Lung (tissue), 12 donors: ENCODE data around the gene F12. TPM values are rescaled to one million over a fixed set of nuclear protein-coding genes. Genes with fewer than 3 reads are reported as not detected.

Experiments used
- ATAC-seq: fragments of 200-7000 bp; cut with Tn5 transposase; one replicate; pipeline ENCODE4 v1.9.1; 2020; ENCODE audit warnings: moderate number of reproducible peaks; ENCODE audit not compliant: insufficient read depth, low FRiP score
- DNase-seq, 3 donors: peaks; one replicate each; pipeline ENCODE4 v3.0.0-alpha.2; 2013 to 2017
- H3K27ac ChIP-seq, 2 donors: one replicate each; pipeline ENCODE4 v1.5.1; 2013; ENCODE audit warnings: mild to moderate bottlenecking in 2 of 2, moderate library complexity in 2 of 2, control low read depth in 1 of 2, inconsistent platforms in 1 of 2, low read depth in 1 of 2, low read length in 1 of 2
- H3K27me3 ChIP-seq, 3 donors: one replicate each; pipeline ENCODE4 v1.5.1; 2013; ENCODE audit warnings: low read length in 2 of 3; ENCODE audit not compliant: control insufficient read depth in 3 of 3, insufficient read depth in 3 of 3
- H3K36me3 ChIP-seq, 4 donors: one replicate each; pipeline ENCODE4 v1.5.1; 2013; ENCODE audit warnings: low read length in 4 of 4, mild to moderate bottlenecking in 1 of 4, moderate library complexity in 1 of 4; ENCODE audit not compliant: control insufficient read depth in 4 of 4, insufficient read depth in 4 of 4
- H3K4me1 ChIP-seq, 5 donors: one replicate each; pipeline ENCODE4 v1.5.1; 2013; ENCODE audit warnings: low read length in 5 of 5, mild to moderate bottlenecking in 2 of 5, moderate library complexity in 1 of 5; ENCODE audit not compliant: control insufficient read depth in 5 of 5, insufficient read depth in 5 of 5
- H3K4me3 ChIP-seq: one replicate; pipeline ENCODE4 v1.5.1; 2013; ENCODE audit warnings: mild to moderate bottlenecking, control low read depth, moderate library complexity
- H3K9ac ChIP-seq, 2 donors: one replicate each; pipeline ENCODE4 v1.5.1; 2013; ENCODE audit warnings: low read length in 2 of 2, control low read depth in 1 of 2; ENCODE audit not compliant: insufficient read depth in 1 of 2
- H3K9me3 ChIP-seq, 4 donors: one replicate each; pipeline ENCODE4 v1.5.1; 2013; ENCODE audit warnings: low read length in 3 of 4, mild to moderate bottlenecking in 1 of 4, moderate library complexity in 1 of 4; ENCODE audit not compliant: control insufficient read depth in 4 of 4, insufficient read depth in 3 of 4
- WGBS, 2 donors: extraction: QIAGEN DNeasy Blood & Tissue Kit; methylation state at CpG; one replicate each; pipeline ENCODE4 v1.1.7; 2013; 5-methylcytosine and 5-hydroxymethylcytosine counted together
- polyA plus RNA-seq, 2 donors: library from polyadenylated mRNA; stranded (reverse); fragments of 200-250 nt; gene quantifications; one replicate each; pipeline ENCODE4 v1.2.1, GENCODE V29; 2013
- total RNA-seq, 2 donors: library from RNA; depleted of rRNA in 1 of 2; stranded (reverse); fragments of >200 nt in 1 of 2; gene quantifications; one replicate each; pipeline ENCODE4 v1.2.1, GENCODE V29; 2014 to 2021
- TF ChIP-seq, protein P1 (sequence below): IDR thresholded peaks from 2 replicates; pipeline ENCODE4 v1.5.1; 2012; ENCODE audit warnings: mild to moderate bottlenecking; ENCODE audit errors: control extremely low read depth, extremely low read depth
- donor health status: control.
- donor health status: control.
- donor health status: Bipolar disorder and iron deficiency.
- donor health status: healthy.
- donor health status: DM: yes; HTN: yes; CAD: no.

The F12 gene
- total and polyA plus RNA-seq, 4 donors: 1.3 to 1.7 (median 1.4) TPM; not detected in 1

- H3K4me3 ChIP-seq: peak within 1 kb of the TSS; percentile 75
- peak within 1 kb of the TSS; percentile 85 to 92 for H3K9ac ChIP-seq
- H3K27me3 ChIP-seq: no peaks in the 10 kb centered on the region
- TF ChIP-seq, protein P1, sequence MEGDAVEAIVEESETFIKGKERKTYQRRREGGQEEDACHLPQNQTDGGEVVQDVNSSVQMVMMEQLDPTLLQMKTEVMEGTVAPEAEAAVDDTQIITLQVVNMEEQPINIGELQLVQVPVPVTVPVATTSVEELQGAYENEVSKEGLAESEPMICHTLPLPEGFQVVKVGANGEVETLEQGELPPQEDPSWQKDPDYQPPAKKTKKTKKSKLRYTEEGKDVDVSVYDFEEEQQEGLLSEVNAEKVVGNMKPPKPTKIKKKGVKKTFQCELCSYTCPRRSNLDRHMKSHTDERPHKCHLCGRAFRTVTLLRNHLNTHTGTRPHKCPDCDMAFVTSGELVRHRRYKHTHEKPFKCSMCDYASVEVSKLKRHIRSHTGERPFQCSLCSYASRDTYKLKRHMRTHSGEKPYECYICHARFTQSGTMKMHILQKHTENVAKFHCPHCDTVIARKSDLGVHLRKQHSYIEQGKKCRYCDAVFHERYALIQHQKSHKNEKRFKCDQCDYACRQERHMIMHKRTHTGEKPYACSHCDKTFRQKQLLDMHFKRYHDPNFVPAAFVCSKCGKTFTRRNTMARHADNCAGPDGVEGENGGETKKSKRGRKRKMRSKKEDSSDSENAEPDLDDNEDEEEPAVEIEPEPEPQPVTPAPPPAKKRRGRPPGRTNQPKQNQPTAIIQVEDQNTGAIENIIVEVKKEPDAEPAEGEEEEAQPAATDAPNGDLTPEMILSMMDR: no peak
- peaks cover 0 to 13% (median 3%) of the 10 kb centered on the region in 4 donors for H3K36me3 ChIP-seq
- DNase-seq (peak in 2 of 3 donors; percentile 45 to 46), ATAC-seq (no peak)
- no peaks in the 10 kb centered on the region for H3K9me3 ChIP-seq
- peak within 1 kb of the TSS; percentile 91 to 96 for H3K27ac ChIP-seq
- WGBS, 2 donors: 1% methylated on average over 59 to 82 of the region's 82 CpGs
- H3K4me1 ChIP-seq: peaks cover 0 to 31% (median 12%) of the 10 kb centered on the region in 5 donors
Measured at GRCh38 chr5:177426566-177427210, 17.3 kb upstream of the F12 start, which contains the start of gene GRK6. Gene GRK6 (plus strand): TSS chr5:177426676. CDS start chr5:177426846, 170 bp downstream.

- Histone ChIP-seq H3K27ac (peak overlapping the region; percentile 91 to 96), H3K36me3 (peaks cover 0 to 7% (median 1%) of the 10 kb centered on the region in 4 donors), H3K9me3 (no peaks in the 10 kb centered on the region), H3K4me3 (peak overlapping the region; percentile 41), H3K4me1 (peaks cover 0 to 31% (median 12%) of the 10 kb centered on the region in 5 donors), H3K9ac (peak overlapping the region in 1 of 2 donors; percentile 84), H3K27me3 (no peaks in the 10 kb centered on the region)
- peak; percentile 94 for ATAC-seq
- WGBS, 2 donors: 0% methylated on average over 49 to 52 of the region's 52 CpGs
- TF ChIP-seq, protein P1: no peak
- peak; percentile 100 for DNase-seq
Measured at GRCh38 chr5:177425801-177426565, 16.6 kb upstream of the F12 start.

GRCh38 chr5:177425196-177425800, 15.9 kb upstream of the F12 start:
- H3K4me3 ChIP-seq: no peak overlapping the region
- peak overlapping the region; percentile 91 to 96 for H3K27ac ChIP-seq
- H3K36me3 ChIP-seq: peaks cover 0 to under 1% (median 0%) of the 10 kb centered on the region in 4 donors
- 41 to 42% methylated on average over 13 of the region's 13 CpGs for WGBS, 2 donors
- H3K27me3 ChIP-seq: no peaks in the 10 kb centered on the region
- TF ChIP-seq, protein P1: no peak
- DNase-seq (no peak), ATAC-seq (no peak)
- peaks cover 0 to 31% (median 12%) of the 10 kb centered on the region in 5 donors for H3K4me1 ChIP-seq
- H3K9me3 ChIP-seq: no peaks in the 10 kb centered on the region
- H3K9ac ChIP-seq: peak overlapping the region in 1 of 2 donors; percentile 84
